ENCODE measurements around the gene MT1F.

DNA sequence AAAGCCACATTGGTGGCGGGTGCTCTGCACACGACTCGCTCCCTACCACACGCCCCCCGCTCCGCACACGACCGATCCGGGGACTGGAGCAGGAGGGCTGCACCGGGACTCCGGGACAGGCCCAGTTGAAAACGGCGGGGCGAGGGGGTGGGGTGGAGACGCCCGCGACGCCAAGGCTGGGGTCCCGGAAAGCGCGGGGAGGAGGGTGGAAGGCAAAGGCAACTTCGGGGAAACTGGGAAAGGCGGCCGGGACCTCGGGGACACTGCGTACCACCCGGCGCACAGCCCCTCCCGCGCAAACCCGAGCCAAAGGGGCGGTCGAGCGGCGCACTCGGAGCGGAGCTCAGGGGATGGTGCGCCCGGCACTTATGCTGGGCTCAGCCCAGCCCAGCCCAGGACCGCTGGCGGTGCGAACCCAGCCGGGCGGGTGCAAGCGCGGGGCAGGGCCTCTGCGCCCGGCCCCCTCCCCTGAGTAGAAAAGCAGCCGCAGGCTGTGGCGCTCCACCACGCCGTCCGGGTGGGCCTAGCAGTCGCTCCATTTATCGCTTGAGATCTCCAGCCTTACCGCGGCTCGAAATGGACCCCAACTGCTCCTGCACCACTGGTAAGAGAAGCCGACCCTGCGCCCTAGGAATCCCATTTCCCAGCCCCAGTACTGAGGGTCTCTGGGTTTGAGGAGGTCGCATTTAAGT, 25.5 kb upstream of the MT1F start, which contains the start of gene MT1M:
- no peak for TF ChIP-seq CTCF (IDR thresholded peaks at IDR 0.05; ENCODE audit: insufficient read depth, low read depth, low read length)
- TF ChIP-seq EZH2 (IDR thresholded peaks at IDR 0.05; ENCODE audit: insufficient read depth, low read length): peak; percentile 95

Measured in astrocyte (in vitro differentiated cells and primary cell).